ENCODE measurements around the gene SHISA8.
A peak's percentile ranks its signal among the peaks of the same experiment; 100 is the strongest.

The SHISA8 gene

GRCh38 chr22:41939981-41940831, 25.3 kb upstream of the SHISA8 start:
- peak; percentile 81 for DNase-seq (ENCODE audit: low spot score)
- no peak for TF ChIP-seq CTCF (IDR thresholded peaks at IDR 0.05; ENCODE audit: extremely low read depth, missing control alignments)

- TF ChIP-seq CTCF (IDR thresholded peaks at IDR 0.05; ENCODE audit: extremely low read depth, missing control alignments), result no peak
- DNase-seq (ENCODE audit: low spot score), result no peak
These were observed 22.0 kb upstream of the SHISA8 start for GRCh38 chr22:41936894-41937169.

- DNase-seq (ENCODE audit: low spot score), result no peak
- no peak for TF ChIP-seq CTCF (IDR thresholded peaks at IDR 0.05; ENCODE audit: extremely low read depth, missing control alignments)
These were observed 20.6 kb upstream of the SHISA8 start for GRCh38 chr22:41935509-41935908.

GRCh38 chr22:41935015-41935351, 20.1 kb upstream of the SHISA8 start:
- TF ChIP-seq CTCF (IDR thresholded peaks at IDR 0.05; ENCODE audit: extremely low read depth, missing control alignments), result no peak
- DNase-seq (ENCODE audit: low spot score), result no peak

- TF ChIP-seq CTCF (IDR thresholded peaks at IDR 0.05; ENCODE audit: extremely low read depth, missing control alignments), result no peak
- no peak for DNase-seq (ENCODE audit: low spot score)
These were observed 19.6 kb upstream of the SHISA8 start for GRCh38 chr22:41934284-41935014.

- no peak for DNase-seq (ENCODE audit: low spot score)
- no peak for TF ChIP-seq CTCF (IDR thresholded peaks at IDR 0.05; ENCODE audit: extremely low read depth, missing control alignments)
These were observed 18.7 kb upstream of the SHISA8 start for GRCh38 chr22:41933411-41934177.

GRCh38 chr22:41932353-41932752, 17.5 kb upstream of the SHISA8 start:
- DNase-seq (ENCODE audit: low spot score), result no peak
- TF ChIP-seq CTCF (IDR thresholded peaks at IDR 0.05; ENCODE audit: extremely low read depth, missing control alignments), result no peak

Measured in GM20000 (cell line).